ENCODE measurements around the gene CHD2.

The CHD2 gene

DNA sequence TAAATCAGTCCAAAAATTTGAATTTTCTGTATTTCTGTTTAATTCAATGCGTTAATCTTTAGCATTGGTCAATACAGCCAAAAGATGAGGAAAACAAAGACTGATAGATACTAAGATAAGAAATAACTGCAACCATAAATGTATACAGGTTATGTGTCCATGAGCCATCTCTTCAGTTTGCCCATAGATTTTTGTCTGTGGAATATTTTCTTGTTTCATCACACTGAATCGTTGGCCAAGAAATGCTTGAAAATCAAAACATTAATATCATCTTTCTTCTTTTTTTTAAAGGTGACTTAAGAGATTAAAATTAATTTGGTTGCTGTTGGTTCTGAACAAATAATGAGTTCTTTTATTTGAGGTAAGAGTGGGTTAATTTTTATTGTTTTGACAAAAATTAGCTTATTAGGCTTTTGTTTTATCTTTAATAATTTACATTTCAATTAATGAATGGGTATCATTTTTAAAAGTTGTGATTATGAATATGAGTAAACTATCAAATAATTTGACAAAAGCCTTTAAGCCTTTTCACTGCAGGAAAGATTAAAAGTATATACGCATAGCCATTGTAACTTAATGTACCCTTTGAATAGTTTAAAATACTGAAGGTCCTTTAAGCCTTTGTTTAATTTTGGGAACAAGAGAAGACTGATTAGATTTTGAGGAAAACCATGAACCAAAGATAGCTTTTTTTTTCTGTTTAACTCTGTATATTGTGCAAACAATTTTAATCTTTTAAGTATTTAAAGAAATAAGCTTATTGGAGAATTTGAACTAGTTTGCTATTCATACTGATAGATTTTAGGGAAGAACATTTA is 14.7 kb upstream of the CHD2 start:
- DNase-seq = no peak

DNA sequence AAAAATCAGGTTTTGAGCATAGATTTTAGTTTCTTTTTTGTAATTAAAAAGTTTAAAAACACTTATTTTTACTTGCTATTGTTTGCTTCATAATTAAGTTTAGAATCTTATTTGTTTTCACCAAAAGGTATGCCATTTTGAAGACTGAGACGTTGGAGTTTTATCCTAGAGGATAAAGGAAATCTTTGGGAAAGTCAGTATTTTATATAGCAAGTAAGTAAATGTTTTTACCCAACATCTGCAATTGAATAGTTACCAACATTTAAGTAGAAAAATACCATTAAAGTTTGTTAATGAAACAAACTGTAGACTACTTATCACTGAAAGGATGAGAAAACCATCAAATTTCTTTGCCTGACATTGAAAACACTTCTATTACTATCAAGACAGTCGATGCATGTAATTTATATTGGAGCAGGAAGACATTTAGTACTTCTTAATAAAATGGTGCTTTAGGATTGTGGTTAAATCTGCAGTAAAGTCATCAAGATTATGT is 14.0 kb upstream of the CHD2 start:
- no peak for DNase-seq

DNA sequence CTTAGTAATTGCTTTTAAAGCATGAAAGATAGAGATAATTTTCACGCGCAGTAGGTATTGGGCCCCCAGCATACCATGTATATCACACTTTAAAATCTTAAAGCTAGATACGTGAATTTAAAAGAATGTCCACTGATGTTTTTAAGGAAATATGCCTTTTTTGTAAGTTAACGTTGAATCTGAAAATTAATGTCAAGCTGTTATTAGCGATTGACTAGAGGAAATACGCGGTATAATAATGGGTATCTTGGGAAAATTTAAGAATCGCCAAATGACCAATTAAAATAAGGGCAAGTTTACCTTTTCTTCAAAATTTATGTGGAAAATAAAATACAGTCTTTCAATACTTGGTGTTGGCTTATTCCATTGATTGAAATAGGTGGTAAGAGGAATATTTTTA is 13.3 kb upstream of the CHD2 start:
- DNase-seq = no peak

DNA sequence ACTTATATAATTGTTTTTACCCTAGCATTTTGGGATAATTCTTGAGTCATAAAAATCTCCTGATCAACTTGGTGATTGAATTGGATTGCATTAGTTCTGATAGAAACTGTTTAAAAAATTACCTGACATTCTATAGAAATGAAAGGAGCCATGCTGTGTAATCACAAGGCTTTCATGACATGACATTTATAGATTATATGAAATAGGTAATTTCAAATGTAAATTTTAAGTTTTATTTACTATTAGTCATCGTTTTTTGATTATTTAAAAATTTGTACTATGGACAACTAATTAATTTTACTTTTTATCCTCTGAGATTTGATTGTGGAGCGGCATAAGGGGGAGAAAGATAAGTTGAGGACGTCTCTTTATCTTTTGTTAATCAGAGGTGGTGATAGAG is 12.3 kb upstream of the CHD2 start:
- no peak for DNase-seq

DNA sequence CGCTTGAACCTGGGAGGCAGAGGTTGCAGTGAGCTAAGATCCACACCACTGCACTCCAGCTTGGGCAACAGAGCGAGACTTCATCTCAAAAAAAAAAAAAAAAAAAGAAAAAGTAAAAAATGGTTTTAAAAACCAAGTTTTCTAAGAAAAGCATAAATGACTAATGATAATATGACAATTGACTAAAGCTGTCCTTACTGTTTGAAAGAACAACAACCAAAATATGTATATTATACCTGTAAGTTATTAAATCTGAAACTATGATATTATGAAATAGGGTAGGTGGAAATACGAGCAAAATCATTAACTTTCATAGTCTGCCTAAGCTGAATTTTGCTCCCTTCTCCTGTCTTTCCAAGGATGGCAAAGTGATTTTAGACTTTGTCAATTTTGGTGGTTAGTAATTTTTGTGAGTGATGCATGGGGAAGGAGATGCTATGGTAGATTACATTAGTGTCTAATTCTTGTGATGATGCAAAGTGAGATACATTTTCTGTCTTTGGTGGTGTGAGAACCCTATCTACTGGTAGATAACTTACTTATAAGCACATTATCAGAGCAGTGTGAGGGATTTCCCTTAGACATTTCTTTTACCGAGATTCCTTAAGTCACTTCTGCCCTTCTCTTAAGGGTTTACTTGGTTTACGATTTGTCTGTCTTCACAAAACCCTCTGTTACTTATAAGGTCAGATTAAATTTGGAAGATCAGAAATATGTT is 10.6 kb upstream of the CHD2 start:
- DNase-seq = no peak

DNA sequence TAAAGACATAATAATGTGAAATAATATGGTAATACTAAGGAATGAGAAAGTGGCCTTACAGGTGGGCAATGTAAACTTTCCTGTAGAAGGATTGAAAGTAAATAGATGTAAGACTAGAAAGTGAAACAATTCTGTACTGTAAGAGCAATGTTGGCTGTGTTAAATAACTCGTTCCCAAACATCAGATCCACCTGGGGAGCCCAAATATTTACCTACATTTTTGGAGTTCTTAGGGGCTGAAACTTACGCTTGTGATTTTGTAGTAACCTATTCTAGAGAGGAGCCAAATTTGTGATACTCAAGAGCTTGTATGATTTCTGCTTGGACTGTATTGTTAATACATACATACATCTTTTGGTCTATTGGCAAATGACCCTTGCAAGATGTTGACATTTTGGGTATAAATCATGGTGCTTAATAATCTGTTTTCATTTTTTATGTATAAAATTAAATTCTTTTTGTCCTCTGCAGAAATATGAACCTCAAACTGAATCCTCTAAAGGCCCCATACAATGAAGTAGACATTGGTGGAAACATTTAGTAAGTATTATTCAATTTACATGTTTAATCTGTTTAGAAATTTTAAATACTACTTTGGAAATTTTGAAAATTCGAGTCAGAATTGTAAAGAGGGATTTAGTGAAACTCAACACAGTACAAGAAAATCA is 8.5 kb upstream of the CHD2 start:
- DNase-seq = no peak

DNA sequence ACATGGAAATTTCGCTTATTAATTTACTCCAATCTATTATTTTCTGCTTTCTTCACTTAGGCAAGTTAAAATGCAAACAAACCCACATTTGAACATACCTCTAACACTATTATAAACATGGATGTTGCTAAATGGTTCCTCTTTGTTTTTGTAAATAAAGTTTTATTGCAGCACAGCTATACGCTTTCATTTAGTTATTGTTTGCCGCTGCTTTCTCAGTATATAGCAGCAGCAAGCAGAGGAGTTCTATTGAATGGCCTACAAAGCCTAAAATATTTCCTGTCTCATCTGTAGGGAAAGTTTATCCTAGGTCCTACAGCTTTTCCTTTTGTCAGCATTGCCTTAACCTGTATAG is 7.9 kb upstream of the CHD2 start:
- DNase-seq = no peak

DNA sequence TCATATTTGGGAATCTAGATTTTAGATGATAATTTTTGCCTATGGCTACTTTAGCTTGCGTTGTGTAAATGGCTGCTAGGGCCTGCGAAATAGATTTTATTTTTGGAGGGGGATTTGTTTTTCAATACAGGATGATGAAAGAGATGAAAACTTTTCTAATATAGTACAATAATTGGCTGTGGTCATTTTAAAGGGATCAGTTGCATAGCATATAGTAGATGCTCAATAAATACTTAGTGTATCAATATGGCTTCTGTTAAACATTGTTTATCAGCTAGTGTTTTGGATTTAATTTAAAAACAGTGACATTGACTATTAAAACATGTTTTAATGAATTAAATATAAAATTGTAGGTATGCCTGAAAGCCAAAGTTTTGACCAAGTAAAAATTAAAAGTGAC is 6.9 kb upstream of the CHD2 start:
- no peak for DNase-seq

DNA sequence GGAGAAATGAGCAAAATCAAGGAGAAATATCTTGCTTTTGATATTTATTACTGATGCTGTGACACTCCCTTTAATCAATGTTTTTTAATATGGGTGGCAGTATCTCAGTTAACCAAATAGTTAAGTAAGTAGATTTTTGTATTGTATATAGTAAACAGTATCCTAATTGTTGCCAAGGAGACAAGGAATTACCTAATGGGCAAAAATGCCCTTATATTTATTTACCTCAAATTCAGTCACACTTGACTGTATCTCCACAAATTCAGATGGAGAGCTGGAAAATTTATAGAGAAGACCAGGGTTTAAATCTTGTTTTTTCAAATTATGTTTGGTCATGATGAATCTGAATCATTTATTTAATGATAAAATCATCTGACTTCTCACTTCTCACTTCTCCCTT is 3.6 kb upstream of the CHD2 start:
- DNase-seq = no peak

DNA sequence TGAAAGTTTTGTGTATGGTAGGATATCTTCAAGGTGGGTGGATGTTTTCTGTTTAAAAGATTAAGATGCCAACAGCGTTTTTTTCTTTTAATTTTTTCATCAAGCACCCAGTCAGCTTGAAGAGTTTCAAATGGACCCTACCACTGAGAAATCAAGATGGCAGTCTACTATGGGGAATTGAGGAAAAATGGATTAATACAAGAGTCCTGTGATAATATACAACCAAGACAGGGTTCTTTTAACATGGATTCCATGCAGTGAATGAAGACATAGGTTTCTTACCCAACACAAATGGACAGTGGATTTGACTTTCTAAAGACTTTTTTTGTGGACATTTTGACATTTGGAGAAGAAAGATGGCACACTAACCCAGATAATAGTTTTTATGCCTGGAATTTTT is 2.5 kb upstream of the CHD2 start:
- no peak for DNase-seq

DNA sequence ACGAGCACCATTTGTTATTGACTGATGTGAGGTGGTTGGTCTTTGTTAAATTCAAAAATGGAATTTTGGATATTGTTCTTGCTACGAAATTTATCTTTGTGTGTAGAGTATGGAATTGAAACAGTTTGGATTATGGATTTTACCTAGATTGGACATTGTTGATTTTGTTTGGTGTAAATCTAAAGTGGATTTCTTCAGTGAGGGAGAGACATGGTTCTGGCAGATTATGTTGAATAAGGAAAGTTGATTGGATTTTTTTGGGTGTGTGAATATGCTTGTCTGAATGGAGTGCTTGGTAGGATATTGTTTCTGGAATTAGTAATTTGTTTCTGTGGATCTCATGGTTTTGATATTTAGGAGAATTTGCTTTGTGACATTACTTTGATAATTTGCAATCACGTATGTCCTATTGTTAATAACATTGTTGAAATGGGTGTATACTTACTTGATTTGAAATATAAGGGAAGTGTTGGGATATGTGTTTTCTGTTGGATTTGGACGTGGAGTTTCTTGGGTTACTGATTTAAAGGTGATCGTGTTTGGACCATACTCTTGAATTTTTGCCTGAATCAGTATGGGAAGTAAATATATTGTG is 1.0 kb upstream of the CHD2 start:
- no peak for DNase-seq

DNA sequence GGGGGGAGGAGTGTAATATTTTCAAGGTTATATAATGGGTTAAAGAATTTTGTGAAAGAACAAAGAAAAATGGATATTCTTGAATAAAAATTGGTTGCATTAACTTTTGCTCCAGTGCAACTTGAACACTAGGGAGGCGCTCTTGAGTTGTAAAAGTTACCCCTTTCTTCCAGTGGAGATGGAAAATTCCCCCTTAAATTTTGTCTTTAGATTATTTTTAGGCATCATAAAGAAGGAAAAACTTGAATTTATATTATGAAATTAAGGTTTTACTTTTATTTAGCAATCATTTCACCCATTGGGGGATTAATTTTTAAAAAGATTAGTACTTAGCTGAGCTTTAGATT is 550 bp upstream of the CHD2 start:
- DNase-seq = peak; percentile 56

DNA sequence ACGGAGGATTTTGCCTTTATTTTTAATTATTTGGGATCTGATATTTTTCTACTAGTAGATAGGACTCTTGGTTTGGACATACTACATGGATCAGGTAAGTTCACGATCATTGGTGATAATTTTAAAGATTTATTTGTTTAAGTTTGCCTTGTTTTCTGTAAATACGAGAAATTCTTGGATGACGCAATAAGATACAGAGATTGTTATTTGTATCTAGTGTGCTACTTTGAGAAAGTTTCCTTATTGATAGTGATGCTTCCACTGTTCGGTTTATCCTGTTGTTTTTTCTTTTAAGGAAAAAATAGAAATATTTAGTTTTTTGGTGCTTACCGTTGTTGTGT is 577 bp downstream of the CHD2 start:
- DNase-seq = no peak

DNA sequence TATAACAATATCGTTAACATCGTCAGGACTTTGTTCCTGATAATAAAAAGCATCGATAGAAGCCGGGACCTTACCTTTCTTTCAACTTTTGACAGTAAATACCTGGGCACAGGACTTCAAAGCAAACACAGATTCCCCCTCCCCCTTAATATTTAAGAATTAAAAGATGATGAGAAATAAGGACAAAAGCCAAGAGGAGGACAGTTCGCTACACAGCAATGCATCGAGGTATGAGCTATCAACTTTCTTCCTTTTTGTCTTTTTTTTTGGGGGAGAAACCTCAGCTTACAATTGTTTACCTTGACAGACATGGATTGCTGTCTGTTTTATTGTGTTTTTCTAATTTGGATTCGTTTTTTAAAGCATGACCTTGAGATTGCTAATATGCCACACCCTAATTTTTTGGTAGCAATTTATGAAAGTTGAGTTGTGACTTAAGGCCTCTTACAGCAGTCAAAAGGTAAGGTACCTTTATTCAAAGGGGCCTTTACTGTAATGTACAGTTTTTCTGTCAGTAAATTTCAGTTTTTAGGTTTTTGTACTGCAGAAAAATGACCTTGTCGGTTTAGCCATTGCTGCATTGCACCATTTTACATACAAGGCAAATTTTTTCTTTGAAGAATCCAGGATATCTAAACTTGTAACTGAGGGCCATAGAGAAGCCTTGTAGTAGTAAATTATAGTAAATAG is 1.1 kb downstream of the CHD2 start:
- peak; percentile 28 for DNase-seq

DNA sequence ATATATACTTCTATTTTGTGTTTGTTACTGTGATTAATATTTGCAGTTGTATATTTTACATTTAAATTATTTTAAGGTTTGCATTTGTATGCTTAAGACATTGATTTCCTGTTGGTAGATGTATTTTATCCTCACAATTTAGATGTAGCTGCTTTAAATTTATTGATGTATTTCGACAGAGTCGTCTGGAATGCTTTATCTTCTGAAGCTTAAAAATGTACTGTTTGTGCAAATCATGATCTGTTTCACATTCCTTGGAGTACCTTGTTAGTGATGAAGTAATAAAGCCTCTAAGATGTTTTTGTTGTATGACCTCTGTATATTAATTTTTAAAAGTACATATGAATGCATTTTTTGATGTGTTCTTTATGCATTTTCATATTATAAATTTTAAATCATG is 1.9 kb downstream of the CHD2 start:
- no peak for DNase-seq

DNA sequence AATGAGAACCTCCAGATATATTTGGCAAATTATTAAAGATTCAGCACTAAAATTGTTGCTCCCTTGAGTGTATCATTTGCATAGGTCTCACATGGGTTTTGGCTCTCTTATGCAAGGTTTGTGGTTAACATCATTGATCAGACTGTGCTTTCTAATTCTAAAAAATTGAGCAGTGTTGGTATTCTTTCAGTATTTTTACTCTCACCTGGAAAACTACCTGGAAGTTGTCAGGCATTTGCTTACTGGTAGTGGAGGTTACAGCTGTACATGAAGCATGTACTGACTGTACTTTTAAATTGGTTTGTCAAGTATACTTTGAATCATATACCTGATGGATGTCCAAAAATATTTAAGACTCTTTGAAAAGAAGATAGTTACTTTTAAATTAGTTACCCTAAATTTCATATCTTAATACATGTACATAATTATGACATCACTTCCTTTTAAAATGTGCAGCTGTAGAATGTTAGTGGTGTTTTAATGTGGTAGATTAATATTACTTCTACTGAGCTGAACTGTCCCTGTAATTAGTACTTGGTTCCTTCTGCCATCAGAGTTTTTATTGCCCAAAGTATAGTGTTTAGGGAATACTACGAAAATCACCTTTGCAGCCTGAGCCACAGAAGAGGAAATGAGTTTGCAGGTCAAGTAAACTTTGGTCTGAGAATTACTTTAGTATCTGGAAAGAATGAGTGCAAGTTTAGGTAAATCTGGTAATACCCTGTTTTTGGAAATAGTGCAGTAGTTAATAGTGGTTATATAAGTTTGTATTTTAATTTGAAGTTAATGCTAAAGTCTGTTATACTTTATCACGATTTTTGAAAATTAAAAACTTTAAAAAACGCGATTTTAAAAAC is 2.8 kb downstream of the CHD2 start:
- peak; percentile 45 for DNase-seq

DNA sequence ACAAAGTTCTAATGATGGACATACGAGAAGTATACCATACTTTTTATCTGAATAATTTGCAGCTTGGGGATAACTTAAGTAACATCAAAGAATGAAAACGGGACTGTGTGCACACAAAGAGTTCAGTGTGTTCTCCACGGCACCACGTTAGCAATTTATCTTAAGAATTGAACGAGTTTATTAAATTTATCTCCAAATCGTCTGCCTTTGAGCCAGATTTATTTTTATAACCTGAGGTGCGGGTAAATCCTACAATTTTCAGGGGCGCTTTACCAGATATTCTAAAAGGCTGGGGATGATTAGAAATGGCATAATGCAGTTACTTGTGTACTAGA is 3.5 kb downstream of the CHD2 start:
- no peak for DNase-seq

DNA sequence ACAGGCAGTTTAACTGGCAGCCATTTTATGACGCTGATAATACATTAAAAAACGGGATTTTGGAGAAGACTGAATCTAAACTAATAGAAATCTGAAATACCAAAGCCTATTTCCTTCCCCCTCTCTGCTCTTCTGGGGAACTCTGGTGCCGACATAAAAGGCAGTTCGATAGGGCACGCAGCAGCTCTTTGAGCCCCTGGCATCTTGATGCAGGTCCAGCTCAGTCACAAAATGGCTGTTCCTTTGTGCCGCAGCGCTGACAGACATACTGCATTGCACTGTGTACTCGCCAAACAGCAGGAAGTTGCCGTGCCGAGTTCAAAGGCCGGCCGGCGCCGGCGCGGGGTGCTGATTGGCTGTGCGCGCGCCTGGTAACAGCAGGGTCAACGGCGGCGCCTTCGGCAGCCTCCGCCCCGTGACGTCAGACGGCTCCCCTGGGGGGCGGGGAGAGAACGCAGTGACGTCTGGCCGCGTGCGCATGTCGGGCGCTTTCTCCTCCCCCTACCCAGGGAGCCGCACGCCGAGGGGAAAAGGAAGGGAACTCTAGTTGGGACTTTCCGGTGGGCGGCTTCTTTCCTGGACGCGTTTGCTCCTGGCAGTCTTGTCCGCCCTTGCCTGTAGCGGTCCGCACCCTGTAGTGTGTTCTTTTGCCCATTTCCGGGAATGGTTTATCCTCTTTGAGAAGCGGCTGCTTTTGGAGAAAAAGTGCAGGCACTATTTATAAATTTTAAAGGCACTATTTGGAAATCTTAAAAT is 4.0 kb downstream of the CHD2 start:
- DNase-seq = peak; percentile 100

DNA sequence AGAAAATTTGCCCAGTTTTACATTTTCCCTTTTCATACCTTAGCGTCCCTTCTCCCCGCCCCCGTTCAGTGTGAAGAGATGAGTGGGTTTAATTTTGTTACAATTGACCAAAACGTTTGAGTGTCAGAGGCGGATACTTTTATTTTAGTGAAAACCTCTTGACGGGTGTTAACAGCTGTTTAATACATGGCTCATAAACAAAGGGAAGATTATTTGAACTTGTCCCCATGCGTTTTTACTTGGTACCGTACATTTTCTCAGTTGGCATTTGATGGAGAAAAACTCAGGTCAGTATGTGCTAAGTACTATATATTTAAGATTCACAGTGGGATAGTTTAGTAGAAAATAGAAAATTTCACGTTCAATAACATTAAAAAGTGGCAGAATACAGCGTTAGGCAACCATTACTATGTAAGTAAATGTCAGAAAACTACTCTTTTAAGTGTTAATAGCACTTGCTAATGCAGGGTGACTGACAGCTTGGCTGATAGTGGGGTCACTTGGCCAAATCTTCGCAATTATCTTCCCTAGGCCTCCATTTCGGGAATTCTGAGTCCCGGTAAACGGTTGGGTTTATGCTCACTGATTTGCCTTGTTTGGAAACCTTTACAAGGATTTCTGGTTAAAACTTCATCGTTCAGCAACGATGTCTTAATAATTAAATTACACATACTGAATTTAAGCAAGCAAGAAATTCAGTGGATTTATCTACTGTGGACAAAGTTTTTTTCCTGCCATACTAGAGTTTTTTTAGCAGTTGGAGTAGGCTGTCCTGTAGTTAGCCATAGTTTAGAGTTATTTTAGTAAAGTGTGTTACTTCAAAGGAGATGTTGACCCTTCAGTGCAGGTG is 4.8 kb downstream of the CHD2 start:
- peak; percentile 19 for DNase-seq

DNA sequence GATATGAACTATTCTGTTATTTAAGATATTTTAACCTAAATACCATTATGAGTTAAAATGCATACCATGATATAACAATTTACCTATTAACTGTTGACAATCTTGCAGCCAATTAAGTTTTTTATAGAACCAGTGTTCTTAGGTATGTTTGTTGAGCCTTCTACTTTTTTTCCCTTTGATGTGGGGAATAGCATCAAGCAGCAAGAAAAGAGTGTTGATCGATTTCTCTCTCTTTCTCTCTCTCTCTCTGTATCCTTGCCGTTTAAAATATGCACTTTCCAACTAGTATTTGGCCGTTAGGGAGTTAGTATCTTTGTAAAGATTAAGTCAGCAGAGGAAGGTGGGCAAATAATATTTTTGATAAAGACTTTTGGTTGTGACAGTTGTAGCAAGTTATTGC is 5.9 kb downstream of the CHD2 start:
- DNase-seq = no peak

Data from RPMI8226 (cell line).